NCI-H187 treated with DMSO at 0.1 percent for 48 hours (cell line): ENCODE measurements around the gene PRICKLE4.
"Not testable (repeated sequence)": the region's sequence is repeated elsewhere in the genome, so short reads cannot be mapped to it uniquely, and the experiment has no call there.

ENCODE experiments used
- DNase-seq: peaks from one replicate; lab custom pipeline; 2025; lab: John Stamatoyannopoulos, UW

Gene PRICKLE4

DNA sequence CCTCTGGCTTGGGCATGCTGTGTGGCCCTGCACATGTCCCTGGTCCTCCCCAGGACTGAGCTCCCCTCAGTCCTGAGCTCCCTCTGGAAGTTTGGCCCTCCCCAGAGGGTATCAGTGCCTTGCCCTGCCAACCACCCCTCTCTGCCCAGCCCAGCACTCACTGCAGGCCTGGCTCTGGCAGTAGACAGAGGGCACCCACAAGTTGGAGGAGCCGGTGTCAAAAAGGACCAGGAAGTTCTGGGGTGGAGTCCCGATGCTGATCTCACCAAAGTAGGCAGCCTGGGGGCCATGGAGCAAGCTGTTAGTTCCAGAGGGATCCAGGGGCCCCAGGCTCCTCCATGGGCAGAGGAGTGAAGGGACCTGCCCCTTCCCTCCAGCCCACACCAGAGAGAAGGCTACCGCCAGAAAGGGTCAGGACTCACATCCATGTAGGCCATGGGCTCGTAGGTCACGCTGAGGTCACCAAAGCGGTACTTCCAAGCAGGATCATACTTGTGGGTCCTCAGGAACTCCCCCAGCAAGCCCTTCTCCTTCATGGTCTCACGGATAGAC, 36.3 kb upstream of the PRICKLE4 start:
- DNase-seq, result no peak

GRCh38 chr6:41746107-41746506, 34.5 kb upstream of the PRICKLE4 start:
- no peak for DNase-seq

- DNase-seq, result no peak
These were observed 33.1 kb upstream of the PRICKLE4 start, which contains the start of gene PGC for GRCh38 chr6:41747256-41748101. Gene PGC, minus strand, starts transcription at chr6:41747397. Its CDS starts 63 bp downstream, at chr6:41747334.

DNA sequence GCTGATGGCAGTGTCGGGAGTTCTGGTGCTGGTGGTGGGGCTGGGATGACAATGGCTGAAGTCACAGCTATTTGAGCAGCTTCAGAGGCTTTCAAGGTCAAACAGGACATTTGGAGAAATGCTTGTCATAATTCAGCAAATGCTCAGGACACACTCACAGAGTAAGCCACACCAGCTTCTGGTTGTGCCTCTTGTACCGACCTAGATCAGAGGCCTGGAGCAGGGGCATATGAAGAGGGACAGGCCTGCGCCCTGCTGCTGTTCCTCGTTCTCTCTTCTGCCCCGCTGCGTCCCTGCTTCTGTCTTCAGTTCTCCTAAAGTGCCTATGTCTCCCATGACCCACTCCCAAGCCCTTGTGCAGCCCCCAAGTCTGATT, 32.5 kb upstream of the PRICKLE4 start:
- no peak for DNase-seq

DNA sequence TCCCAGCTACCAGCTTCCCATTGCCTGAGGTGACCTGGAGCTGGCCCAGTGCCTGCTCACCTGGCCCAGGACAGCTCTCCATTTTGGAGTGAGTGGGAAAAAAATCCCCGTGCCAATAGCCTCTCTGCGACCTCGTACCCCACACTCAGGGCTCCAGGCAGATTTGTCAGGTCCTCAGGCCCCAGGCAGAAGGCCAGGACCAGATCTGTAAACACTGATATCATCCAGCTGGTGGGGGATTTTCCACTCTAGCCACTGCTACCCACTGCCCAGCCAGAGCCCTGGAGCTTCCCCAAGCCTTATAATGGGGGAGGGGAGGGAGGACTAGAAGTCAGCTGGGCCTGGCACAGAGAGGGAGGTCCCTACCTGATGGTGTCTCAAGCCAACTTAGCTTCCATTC, 32.0 kb upstream of the PRICKLE4 start:
- no peak for DNase-seq

- DNase-seq, result no peak
These were observed 30.2 kb upstream of the PRICKLE4 start for GRCh38 chr6:41750374-41750773.

- DNase-seq, result no peak
These were observed 24.7 kb upstream of the PRICKLE4 start for GRCh38 chr6:41755895-41756294.

DNA sequence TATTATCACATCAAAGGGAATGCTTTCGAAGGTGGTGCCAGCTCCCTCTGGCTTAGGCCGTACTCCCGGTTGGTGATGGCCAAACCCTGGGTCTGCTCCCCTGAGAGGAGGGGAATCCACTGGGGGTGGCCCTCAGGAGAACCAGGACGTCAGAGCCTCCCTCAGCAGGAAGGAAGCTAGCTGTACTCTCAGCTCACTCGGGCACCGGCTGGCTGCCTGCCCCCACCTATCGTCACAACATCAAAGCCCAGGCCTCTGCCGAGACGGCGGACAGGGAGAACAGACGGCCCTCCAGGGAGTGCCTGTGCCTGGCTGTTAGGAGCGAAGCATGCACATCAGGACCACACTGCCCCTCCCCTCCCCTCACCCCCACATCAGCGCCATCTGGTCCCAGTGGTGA, 24.2 kb upstream of the PRICKLE4 start:
- no peak for DNase-seq

DNA sequence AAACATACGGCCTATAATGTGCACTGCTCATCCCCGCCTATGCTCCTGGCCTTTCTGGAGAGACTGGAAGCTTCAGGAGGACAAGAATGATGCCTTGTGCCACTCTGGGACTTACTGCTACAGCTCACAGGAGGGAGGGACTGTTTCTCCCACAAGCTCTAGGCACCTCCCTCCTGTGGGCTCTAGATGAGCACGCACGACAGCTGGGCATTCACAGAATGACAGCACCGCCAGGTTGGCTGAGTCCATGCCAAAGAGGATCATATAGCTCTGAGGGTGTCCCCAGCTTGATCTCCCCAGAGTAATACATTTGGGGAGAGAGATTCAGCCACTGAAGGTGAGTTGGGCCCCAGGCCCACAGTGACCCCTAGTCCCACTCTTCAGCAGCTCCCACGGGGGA, 23.3 kb upstream of the PRICKLE4 start:
- no peak for DNase-seq

GRCh38 chr6:41757931-41758640, 22.5 kb upstream of the PRICKLE4 start:
- DNase-seq, result no peak

DNA sequence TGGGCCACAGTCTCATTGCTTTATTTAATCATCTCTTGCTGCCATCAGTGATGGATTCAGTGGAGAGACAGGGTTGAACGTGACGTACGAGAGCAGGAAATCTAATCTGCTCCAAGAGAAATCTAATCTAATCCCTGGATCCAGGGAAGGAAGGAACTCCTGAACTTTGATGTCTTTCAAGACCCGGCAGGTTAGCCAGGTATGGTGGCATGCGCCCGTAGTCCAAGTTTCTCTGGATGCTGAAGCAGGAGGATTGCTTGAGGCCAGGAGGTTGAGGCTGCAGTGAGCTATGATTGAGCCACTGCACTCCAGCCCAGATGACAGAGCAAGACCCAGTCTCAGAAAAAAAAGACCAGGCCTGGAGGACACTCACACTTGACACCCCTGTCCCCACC, 21.9 kb upstream of the PRICKLE4 start:
- no peak for DNase-seq

DNA sequence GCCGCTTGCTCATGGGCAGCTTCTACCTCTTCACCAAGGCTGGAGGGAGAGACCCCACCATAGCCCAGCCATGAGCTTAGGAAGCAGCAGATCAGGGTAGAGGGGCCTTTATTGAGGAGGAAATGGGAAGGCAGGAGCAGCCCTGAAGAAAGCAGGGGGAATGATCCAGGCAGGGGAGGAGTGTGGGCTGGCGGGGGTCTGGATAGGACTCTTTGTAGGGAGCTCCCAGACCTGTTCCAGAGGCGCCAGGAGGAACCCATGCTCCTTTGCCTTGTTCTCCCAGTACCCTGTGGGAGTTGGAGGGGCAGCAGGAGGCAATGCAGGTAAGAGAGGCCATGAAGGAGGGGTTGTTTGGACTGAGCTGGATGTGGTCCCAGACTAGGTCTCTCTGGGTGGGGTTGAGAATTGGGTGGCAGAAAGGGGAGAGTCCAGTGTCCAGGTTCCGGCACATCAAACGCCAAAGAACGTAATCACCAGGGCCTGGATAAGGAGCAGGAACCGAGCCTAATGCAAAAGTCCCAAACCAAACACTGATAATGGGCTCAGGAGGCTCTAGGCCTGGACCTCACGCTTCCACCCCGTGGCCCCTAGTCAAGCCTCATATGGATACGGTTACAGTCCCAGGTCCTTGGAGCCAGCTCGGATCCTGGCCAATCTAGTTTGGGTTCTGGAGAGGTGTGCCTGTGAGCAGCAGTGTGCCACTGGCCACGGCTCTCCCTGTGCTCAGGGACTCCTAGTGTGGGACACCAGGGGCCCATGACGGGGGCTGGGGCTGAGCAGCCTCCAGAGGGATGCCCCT, 21.3 kb upstream of the PRICKLE4 start:
- no peak for DNase-seq

- no peak for DNase-seq
These were observed 20.5 kb upstream of the PRICKLE4 start for GRCh38 chr6:41759905-41760579.

DNA sequence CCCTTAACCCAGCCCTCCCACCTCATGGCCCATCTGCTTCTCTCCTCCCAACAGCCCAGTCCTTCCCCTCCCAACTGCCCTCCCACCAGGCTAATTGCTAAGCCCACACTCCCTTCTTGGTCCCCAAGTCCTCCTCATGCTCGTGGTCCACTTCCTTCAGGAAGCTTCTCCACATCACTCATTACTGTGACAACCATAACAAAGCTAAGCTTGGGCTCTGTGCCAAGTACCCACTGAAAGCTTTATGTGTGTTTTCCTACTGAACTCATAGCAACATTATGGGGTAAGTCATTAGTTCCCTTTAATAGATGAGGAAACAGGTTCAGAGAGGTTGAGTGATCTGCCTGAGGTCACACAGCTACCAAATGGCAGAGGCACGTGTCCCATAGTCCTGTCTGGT, 17.1 kb upstream of the PRICKLE4 start:
- DNase-seq, result no peak

DNA sequence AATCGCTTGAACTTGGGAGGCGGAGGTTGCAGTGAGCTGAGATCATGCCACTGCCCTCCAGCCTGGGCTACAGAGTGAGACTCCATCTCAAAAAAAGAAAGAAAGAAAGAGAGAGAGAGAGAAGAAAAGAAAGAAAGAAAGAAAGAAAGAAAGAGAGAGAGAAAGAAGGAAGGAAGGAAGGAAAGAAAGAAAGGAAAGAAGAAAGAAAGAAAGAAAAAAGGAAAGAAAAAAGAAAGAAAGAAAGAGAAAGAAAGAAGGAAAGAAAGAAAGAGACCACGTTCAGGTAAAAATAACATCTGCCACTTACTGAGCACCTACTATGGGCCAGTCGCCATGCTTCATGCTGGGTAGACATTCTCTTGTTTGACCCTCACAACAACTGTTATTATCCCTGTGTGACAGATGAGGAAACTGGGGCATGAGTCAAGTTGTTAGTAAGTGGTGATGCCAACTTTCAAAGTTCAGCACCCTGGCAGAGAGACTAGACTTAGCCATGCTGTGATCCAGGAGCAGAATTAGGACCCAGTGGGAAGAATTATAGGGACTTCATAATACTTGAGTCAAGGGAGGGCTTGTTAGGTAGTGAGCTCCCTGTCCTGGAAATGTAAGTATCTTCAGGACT, 14.4 kb upstream of the PRICKLE4 start:
- DNase-seq, result not testable (repeated sequence)

DNA sequence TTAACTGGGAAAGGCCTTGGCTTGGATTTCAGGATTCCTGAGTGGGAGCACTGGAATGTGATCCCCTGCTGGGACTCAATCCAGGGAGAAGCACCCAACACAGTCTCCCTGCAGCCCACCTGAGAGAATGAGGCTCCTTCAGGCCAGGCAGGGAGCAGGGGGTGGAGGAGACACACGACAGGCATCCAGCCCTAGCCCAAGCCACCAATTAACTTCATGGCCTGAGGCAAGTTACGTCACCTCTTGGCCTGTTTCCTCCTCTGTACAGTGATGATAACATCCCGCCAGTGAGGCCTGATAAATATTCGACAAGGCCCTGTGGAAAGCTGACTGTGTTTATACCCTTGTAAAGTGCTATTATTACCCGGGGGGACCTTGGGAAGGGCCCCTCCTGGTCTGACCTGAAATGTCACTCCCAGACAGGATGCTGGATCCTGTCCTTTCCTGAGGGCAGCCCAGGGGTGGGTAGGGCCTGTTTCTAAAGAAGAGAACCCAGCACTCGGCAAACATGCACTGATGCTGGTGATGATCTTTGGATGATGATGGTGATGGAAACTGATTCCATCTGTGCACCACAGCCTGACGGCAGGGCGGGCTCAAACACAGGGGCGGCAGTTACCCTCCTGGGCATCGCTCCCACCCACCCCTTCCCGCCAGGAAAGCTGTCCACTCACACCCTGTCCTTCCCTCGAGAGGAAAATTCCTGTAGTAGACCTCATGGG, 13.3 kb upstream of the PRICKLE4 start:
- no peak for DNase-seq

DNA sequence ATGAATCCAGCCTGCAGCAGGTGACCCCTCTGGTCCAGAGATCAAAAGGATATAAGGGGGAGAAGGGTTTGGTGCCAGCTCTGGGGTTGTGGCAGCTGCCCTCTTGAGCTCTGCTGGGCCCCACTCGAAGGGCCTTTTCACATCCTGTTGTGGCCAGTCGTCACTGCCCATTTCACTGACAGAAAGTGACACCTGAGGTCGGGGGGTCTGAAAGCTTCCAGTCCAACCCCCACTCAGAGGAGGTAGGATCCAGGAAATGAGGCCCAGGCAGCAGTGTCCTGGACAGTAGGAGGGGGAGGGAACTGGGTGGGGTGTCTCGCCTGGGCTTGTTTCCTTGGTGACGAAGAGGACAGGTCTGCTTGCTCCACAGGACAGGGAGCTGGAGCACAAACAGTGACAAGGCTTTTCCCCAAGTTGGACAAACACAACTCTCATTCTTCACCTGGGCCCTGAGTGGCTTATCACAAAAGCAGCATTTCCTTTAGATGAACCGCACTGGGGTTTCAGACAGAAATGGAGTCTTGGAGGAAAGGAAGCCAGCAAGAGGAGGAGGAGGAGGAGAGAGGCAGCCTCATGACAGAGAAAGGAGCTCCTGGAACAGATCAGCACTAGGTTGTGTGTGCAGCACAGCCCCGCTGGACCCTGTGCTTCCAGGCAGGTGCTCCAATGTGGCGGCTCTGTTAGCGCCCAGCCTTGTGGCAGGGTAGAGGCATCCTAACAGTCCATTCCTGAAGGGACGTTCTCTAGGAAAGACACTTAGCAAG, 11.9 kb upstream of the PRICKLE4 start:
- no peak for DNase-seq

DNA sequence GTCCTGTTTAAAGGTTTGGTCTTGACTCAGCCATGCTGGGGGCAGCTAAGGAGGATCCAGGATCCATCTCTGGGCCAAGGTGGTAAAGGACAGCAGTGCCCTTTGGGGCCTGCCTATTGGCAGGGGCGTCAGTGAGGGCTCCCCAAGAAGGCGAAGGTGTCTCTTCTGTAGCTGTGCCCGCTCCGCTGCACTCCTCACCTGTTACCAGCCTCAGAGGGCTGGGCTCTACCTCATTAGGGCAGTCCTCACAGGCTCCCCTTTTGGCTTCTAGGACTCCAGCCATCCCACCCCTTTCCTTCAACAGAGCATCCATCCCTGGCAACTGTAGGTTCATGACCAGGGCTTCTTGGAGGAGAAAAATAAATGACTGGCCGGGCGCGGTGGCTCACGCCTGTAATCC, 11.2 kb upstream of the PRICKLE4 start:
- DNase-seq, result no peak

DNA sequence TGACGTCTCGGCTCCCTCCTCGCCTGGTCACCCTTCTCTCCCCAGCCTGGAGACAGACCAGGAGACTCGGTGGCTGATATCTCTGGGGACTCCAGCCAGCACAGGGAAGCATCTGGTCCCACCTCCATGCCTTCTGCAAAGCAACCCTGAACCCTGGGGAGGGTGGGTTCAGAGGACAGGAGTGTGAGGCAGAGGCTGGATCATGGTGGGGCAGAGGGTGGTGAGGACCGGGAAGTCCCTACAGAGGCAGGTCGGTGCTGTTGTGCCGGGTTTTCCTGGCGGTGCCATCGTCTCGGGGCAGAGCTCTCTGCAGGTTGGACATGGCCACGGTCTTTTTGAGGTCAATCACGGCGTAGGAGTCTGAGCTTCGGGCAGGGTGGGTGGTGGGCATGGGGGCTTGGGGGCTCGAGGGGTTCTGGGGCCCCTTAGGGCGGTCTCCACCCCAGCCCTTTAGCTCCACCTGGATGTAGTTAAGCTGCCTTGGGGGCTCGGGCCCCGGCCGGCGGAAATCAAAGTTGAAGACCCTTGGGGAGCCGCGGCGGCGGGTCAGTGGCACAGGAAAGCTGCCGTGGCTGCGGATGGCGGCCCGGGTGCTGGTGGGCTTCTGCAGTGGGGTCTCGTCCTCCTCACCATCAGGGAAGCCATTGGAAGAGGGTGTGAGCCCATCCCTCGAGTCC, 10.1 kb upstream of the PRICKLE4 start:
- DNase-seq, result no peak
